ENCODE results near the gene ULBP3.

The ULBP3 gene

GRCh38 chr6:150112233-150112632, 43.3 kb upstream of the ULBP3 start:
- in situ Hi-C loops (cut with HindIII; ENCODE audit: low pct_ligation_motif_present, low sequenced_read_pairs): no loop called here
- no peaks in the 10 kb centered on the region for H3K27me3 ChIP-seq (replicated peaks)
- no peak overlapping the region for H3K4me3 ChIP-seq (ENCODE audit: low read depth, low read length)
- no peaks in the 10 kb centered on the region for H3K36me3 ChIP-seq (replicated peaks)
- DNase-seq: no peak
- H3K27ac ChIP-seq: no peak overlapping the region
- no peak for TF ChIP-seq CTCF (IDR thresholded peaks at IDR 0.05; ENCODE audit: low read depth, low read length, missing control alignments)

DNA sequence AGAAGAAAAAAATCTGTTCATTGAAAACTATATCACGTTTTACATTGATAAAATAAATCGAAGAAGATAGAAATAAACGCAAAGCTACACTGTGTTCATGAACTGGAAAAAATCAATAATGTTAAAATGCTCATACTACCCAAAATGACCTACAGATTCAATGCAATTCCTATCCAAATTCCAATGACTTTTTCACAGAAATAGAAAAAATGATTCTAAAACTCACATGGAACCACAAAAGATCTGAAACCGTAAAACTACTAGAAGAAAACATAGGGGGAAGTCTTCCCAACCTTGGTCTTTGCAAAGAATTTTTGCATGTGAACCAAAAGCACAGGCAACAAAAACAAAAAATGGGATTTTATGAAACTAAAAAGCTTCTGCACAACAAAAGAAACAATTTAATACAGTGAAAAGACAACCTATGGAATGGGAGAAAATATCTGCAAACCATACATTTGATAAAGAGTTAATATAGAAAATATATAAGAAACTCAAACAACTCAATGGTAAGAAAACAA, 33.9 kb upstream of the ULBP3 start:
- no peak for TF ChIP-seq CTCF (IDR thresholded peaks at IDR 0.05; ENCODE audit: low read depth, low read length, missing control alignments)
- H3K4me3 ChIP-seq (ENCODE audit: low read depth, low read length): no peak overlapping the region
- H3K36me3 ChIP-seq (replicated peaks): no peaks in the 10 kb centered on the region
- in situ Hi-C loops (cut with HindIII; ENCODE audit: low pct_ligation_motif_present, low sequenced_read_pairs): no loop called here
- no peaks in the 10 kb centered on the region for H3K27me3 ChIP-seq (replicated peaks)
- H3K27ac ChIP-seq: no peak overlapping the region
- no peak for DNase-seq

GRCh38 chr6:150100745-150101144, 31.8 kb upstream of the ULBP3 start:
- no peak overlapping the region for H3K4me3 ChIP-seq (ENCODE audit: low read depth, low read length)
- no peaks in the 10 kb centered on the region for H3K27me3 ChIP-seq (replicated peaks)
- in situ Hi-C loops (cut with HindIII; ENCODE audit: low pct_ligation_motif_present, low sequenced_read_pairs): no loop called here
- H3K27ac ChIP-seq: no peak overlapping the region
- TF ChIP-seq CTCF (IDR thresholded peaks at IDR 0.05; ENCODE audit: low read depth, low read length, missing control alignments): no peak
- no peak for DNase-seq
- no peaks in the 10 kb centered on the region for H3K36me3 ChIP-seq (replicated peaks)

- Histone ChIP-seq H3K27ac (no peak overlapping the region), H3K4me3 (ENCODE audit: low read depth, low read length) (no peak overlapping the region), H3K27me3 (replicated peaks) (no peaks in the 10 kb centered on the region), H3K36me3 (replicated peaks) (no peaks in the 10 kb centered on the region)
- in situ Hi-C loops (cut with HindIII; ENCODE audit: low pct_ligation_motif_present, low sequenced_read_pairs): no loop called here
- DNase-seq: no peak
- TF ChIP-seq CTCF (IDR thresholded peaks at IDR 0.05; ENCODE audit: low read depth, low read length, missing control alignments): no peak
Observed at GRCh38 chr6:150099953-150100352, 31.0 kb upstream of the ULBP3 start.

GRCh38 chr6:150099546-150099945, 30.6 kb upstream of the ULBP3 start:
- Histone ChIP-seq H3K27me3 (replicated peaks) (peaks cover under 1% of the 10 kb centered on the region), H3K27ac (no peak overlapping the region), H3K4me3 (ENCODE audit: low read depth, low read length) (no peak overlapping the region), H3K36me3 (replicated peaks) (no peaks in the 10 kb centered on the region)
- TF ChIP-seq CTCF (IDR thresholded peaks at IDR 0.05; ENCODE audit: low read depth, low read length, missing control alignments): no peak
- in situ Hi-C loops (cut with HindIII; ENCODE audit: low pct_ligation_motif_present, low sequenced_read_pairs): no loop called here
- DNase-seq: no peak

DNA sequence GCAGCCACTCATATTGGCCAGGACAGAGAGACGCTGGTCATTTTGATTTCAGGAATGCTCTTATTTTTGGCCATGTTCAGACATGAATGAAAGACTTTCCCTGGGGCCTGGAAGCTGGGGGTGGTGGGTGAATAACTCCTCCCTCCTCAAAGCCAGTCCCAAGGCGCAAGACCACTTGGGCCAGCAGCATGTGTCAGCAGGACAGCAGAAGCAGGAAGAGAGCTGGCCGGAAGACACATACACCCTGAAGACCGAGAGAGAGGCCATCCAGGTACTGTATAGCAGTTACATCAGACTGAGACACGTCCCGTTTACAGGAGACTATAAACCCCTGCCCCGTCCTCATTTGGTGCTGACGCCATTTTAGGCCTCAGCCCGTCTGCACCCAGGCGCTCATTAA, 29.2 kb upstream of the ULBP3 start:
- no peak for DNase-seq
- Histone ChIP-seq H3K4me3 (ENCODE audit: low read depth, low read length) (no peak overlapping the region), H3K36me3 (replicated peaks) (no peaks in the 10 kb centered on the region), H3K27ac (no peak overlapping the region), H3K27me3 (replicated peaks) (peaks cover 2% of the 10 kb centered on the region)
- in situ Hi-C loops (cut with HindIII; ENCODE audit: low pct_ligation_motif_present, low sequenced_read_pairs): no loop called here
- no peak for TF ChIP-seq CTCF (IDR thresholded peaks at IDR 0.05; ENCODE audit: low read depth, low read length, missing control alignments)
